ENCODE measurements around the gene STYXL1.
"Not testable (repeated sequence)": the region's sequence is repeated elsewhere in the genome, so short reads cannot be mapped to it uniquely, and the experiment has no call there.

The STYXL1 gene

DNA sequence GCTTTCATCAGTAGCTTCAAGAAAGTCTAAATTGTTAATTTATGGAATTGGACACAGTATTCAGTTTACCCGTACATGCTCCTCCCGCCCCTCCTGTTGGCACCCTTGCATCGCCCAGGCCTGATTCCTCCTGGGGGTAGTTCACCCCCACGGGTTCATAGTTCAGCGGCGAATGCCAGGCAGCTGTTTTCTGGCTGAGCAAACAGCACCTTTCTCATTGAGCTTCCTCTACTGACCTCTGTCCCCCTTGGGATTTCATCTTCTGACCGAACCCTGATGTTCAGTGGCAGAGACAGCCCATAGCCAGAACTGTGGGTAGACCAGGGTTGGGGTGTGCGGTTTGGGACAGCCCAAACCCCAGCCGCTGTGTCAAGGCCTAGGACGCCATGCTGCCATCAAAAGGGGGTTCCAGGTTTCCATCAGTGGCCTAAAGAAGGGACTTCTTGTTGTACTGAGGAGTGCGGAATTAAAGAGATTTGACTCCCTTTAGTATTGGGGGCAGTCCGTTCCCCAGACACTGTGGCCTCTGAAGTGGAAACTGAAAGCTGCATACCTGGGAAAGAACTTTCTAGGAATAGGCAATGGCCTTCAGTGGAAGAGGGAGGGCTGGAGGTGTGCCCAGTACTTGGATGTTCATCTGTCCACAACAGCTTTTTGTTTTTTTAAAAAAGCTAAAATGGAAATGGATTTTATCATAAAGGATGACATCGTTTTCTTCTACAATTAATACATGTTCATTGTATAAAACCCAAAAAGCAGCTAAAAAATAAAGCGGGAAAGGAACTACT, 19.1 kb upstream of the STYXL1 start:
- DNase-seq (ENCODE audit: extremely low read depth in 1 of 2, low read depth in 1 of 2), result no peak

GRCh38 chr7:76065016-76065612, 17.3 kb upstream of the STYXL1 start:
- DNase-seq (ENCODE audit: extremely low read depth in 1 of 2, low read depth in 1 of 2), result peak in 1 of 2 donors; percentile 33

DNA sequence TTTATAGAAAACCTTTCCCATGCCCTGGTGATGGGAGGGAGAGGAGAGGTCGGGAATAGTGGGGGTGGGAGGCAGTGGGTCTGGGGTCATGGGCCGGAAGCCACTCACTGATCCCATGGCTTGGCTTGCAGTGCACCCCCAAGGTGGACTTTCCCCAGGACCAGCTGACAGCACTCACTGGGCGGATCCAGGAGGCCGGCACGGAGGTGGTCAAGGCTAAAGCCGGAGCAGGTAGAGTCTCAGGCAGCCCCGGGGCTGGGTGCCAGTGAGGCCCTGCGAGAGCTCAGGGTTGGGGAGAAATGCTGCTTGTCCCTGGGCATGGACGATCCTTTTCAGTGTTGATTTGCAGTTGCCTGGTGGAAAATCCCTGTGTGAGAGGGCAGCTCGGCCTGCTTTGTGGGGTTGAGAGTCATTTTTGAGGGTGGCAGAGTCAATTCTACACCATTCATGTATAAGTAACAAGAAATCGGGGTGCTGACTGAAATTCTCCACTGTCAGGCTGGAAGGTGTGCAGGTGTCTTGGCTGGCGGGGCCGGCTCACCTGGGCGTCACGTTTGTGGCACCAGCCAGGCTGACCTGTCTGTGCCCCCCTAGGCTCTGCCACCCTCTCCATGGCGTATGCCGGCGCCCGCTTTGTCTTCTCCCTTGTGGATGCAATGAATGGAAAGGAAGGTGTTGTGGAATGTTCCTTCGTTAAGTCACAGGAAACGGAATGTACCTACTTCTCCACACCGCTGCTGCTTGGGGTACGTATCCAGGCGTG, 16.6 kb upstream of the STYXL1 start:
- no peak for DNase-seq (ENCODE audit: extremely low read depth in 1 of 2, low read depth in 1 of 2)

- no peak for DNase-seq (ENCODE audit: extremely low read depth in 1 of 2, low read depth in 1 of 2)
Measured at GRCh38 chr7:76063525-76063924, 15.7 kb upstream of the STYXL1 start.

DNA sequence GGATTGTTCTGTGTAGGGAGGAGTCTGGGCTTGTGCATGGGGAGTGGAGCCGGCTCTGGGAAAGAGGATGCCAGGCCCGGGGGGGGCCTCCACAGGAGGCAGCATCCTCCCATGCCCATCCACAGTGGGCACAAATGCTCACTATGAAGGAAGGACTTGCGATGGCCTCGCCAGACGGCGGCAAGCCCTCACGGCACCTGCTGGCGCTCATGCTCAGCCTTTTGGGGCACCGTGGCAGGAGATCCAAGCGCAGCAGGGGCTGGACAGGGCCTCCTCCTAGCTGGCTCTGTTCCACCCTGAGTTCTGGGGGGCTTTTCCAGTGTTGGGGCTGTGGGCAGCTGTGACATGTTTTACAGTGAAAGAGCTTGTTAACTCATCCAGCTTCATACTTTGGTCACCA, 15.3 kb upstream of the STYXL1 start:
- no peak for DNase-seq (ENCODE audit: extremely low read depth in 1 of 2, low read depth in 1 of 2)

- no peak for DNase-seq (ENCODE audit: extremely low read depth in 1 of 2, low read depth in 1 of 2)
Measured at GRCh38 chr7:76062254-76062653, 14.5 kb upstream of the STYXL1 start.

DNA sequence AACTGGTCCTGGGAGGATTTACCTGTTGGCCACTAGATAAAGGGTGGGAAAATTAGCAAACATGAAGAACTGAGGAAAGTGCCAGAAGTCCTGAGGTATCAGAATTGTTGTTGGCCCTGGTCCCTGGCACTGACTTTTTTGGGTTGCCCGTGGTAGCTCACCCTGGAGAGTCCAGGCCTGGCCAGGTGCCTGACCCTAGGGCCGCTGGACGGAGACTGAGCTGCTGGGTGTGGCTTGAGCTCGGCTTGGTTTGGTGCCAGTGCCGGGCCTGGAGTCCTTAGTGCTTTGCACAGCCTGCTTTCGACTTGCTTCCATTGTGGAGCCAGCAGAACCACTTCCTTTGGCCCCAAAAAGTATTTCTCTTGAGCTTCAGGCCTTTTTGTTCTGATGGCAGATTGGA, 13.0 kb upstream of the STYXL1 start:
- DNase-seq (ENCODE audit: extremely low read depth in 1 of 2, low read depth in 1 of 2), result no peak

GRCh38 chr7:76058745-76059144, 10.9 kb upstream of the STYXL1 start:
- DNase-seq (ENCODE audit: extremely low read depth in 1 of 2, low read depth in 1 of 2), result not testable (repeated sequence)

DNA sequence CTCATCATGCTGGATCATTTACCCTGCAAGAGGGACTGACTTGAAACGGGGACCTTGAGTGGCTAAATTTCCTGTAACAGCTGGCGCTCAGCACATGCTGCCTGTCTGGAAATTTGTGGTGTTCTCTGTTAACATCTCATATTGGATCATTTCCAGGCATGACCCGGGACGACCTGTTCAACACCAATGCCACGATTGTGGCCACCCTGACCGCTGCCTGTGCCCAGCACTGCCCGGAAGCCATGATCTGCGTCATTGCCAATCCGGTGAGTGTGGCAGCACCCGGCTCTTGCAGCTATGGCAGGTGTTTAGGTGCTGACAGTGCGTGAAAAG, 10.0 kb upstream of the STYXL1 start:
- DNase-seq (ENCODE audit: extremely low read depth in 1 of 2, low read depth in 1 of 2), result no peak

- no peak for DNase-seq (ENCODE audit: extremely low read depth in 1 of 2, low read depth in 1 of 2)
Measured at GRCh38 chr7:76057103-76057812, 9.5 kb upstream of the STYXL1 start.

- DNase-seq (ENCODE audit: extremely low read depth in 1 of 2, low read depth in 1 of 2), result no peak
Measured at GRCh38 chr7:76056241-76056640, 8.4 kb upstream of the STYXL1 start.

DNA sequence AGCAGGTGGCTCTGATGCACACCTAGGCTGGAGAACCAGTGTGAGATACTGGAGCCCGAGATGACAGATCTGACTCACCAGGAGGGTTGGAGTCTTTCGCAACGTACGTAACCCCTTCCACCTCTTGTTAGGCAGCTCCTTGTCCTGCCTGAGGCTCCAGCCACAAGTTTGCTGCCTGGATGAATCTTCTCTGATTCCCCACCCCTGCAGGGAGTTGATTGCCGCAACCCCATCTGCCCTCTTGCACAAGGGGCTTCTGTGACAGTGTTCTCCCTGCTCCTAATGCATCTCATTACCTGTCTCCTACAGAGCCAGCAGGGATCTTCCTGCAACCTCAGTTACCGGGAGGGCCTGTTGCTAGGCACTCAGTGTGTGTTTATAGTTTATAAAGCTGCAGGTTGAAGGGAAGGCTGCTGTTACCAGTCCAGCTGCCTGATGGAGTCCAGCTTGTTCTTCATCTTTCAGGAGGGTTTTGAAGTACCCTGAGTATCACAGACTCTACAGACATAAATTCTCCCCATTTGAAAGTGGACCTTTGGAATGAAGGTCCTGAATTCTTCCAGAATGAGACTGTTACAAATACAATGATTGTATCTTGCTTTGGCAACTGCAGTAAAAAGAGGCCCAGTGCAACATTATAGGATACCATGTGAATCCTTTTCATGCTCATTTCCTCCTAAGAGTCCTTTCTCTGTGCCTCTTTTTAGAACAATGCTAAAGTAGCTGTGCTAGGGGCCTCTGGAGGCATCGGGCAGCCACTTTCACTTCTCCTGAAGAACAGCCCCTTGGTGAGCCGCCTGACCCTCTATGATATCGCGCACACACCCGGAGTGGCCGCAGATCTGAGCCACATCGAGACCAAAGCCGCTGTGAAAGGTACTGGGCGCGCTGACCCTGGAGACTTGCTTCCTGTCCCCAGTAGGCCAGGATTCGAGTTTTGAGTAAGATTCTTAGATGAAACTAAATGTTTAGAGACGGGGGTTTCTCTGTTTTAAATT, 6.6 kb upstream of the STYXL1 start:
- peak in 1 of 2 donors; percentile 19 for DNase-seq (ENCODE audit: extremely low read depth in 1 of 2, low read depth in 1 of 2)

DNA sequence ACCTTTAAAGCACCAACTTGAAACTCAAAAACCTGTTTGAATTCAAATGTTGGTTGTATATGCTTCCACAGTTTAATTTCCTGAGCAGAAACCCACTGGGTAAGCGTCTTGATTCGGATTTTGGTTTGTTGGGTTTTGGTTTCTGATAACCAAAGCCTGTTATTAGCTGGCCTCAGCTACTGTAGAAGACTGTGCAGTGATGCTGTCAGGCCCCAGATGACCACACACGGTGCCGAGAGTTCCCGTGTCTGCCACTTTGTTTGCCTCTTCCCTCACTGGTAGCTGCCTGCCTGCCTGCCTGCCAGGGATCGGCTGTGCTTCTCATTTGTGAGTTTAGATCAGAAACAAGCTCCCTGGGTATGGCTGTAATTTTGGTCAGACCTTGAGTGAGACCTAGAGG, 5.7 kb upstream of the STYXL1 start:
- no peak for DNase-seq (ENCODE audit: extremely low read depth in 1 of 2, low read depth in 1 of 2)

DNA sequence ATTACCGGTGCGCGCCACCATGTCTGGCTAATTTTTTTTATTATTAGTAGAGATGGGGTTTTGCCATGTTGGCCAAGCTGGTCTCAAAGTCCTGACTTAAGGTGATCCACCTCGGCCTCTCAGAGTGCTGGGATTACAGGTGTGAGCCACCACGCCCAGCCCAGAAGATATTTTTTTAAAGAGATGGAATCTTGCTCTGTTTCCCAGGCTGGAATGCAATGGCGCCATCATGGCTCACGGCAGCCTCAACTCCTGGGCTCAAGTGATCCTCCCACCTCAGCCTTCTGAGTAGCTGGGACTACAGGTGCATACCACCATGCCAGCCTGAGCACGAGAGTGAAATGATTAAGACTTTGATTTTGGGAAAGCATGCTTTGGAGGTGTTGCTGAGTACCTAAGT, 4.9 kb upstream of the STYXL1 start:
- DNase-seq (ENCODE audit: extremely low read depth in 1 of 2, low read depth in 1 of 2), result not testable (repeated sequence)

DNA sequence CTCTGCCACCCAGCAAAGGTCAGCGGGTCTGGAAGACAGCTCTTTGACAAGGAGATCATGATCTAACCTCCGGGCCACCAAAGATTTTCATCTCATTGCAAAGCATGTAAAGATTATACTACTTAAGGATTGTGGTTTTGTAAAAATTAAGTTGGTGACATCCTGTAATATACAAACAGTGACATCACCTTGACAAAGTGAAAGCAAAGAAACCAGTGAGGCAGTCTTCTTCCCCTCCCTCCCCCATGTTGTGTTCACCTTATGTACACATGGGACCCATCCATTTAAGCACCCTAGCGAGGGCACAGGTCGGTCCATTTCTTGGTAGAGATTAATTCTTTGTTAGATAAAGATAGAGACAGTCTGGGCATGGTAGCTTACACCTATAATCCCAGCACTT, 4.0 kb upstream of the STYXL1 start:
- DNase-seq (ENCODE audit: extremely low read depth in 1 of 2, low read depth in 1 of 2), result no peak

- DNase-seq (ENCODE audit: extremely low read depth in 1 of 2, low read depth in 1 of 2), result no peak
Measured at GRCh38 chr7:76050545-76050944, 2.7 kb upstream of the STYXL1 start.

- no peak for DNase-seq (ENCODE audit: extremely low read depth in 1 of 2, low read depth in 1 of 2)
Measured at GRCh38 chr7:76049295-76049694, 1.5 kb upstream of the STYXL1 start.

- no peak for DNase-seq (ENCODE audit: extremely low read depth in 1 of 2, low read depth in 1 of 2)
Measured at GRCh38 chr7:76048668-76048988, 828 bp upstream of the STYXL1 start.

GRCh38 chr7:76047305-76047810, 442 bp downstream of the STYXL1 start:
- DNase-seq (ENCODE audit: extremely low read depth in 1 of 2, low read depth in 1 of 2), result no peak

DNA sequence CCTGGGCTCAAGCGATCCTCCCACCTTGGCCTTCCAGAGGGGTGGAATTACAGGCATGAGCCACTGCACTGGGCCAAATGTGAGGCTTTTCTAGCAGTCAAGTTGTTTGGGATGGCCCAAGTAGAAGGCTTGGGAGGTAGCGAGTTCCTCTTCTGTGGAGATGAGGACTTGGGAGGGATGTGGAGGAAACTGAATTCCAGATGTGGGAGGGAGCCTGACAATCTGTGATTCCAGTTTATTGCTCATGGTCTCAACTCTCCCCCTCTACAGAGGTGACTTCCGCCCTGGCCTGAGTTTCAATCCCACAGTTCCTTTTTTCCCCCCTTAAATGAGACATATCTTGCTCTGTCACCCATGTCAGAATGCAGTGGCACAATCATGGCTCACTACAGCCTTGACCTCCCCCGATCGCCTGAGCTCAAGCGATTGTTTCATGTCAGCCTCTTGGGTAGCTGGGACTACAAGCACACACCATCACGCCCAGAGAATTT, 3.4 kb downstream of the STYXL1 start:
- no peak for DNase-seq (ENCODE audit: extremely low read depth in 1 of 2, low read depth in 1 of 2)

Measured in stimulated activated CD8-positive, alpha-beta memory T cell treated with anti-CD3 and anti-CD28 coated beads, Interleukin-7, amount 100 ng/mL, for 48 hours (primary cell).